HepG2 (cell line): ENCODE measurements around the gene ACVR2A. TPM values are rescaled to one million over a fixed set of nuclear protein-coding genes. Genes with fewer than 3 reads are reported as not detected.

ENCODE experiments used
- ATAC-seq: fragments of 200-7000 bp; cut with Tn5 transposase; 3 replicates; pipeline ENCODE4 v1.9.1; 2020; ENCODE audit warnings: mild to moderate bottlenecking, moderate library complexity
- BruUV-seq: library from RNA; stranded (reverse); fragments of 400-500 nt; replicated peaks from 2 replicates; lab custom pipeline; 2021; lab: Mats Ljungman, UMichigan
- CTCF ChIA-PET: fragments of 300-600 bp; formaldehyde crosslinking; extraction: SDS; loops from one replicate; lab custom pipeline; 2021; ENCODE audit warnings: low total read pairs, inconsistent platforms, low intra/inter-chr PET ratio; lab: Yijun Ruan, JAX
- POLR2A ChIA-PET: fragments of 350-600 bp; sonication (Branson Sonifier 250); formaldehyde crosslinking; loops from one replicate; lab custom pipeline; 2020; ENCODE audit warnings: antibody characterized with exemption, inconsistent platforms; lab: Yijun Ruan, JAX
- DNase-seq: peaks from one replicate; pipeline ENCODE4 v3.0.0-alpha.2; 2015; ENCODE audit warnings: low spot score
- FAIRE-seq: peaks from 3 replicates; lab custom pipeline; 2011; peaks lifted over from hg19 to GRCh38; lab: Jason Lieb, UNC
- H2AFZ ChIP-seq: one replicate; pipeline ENCODE4 v1.6.1; 2011; ENCODE audit warnings: low read length, inconsistent platforms
- H3K27ac ChIP-seq: fragments of 300-600 bp; 3 replicates; pipeline ENCODE4 v1.8.0; 2011; ENCODE audit warnings: mixed run types, mild to moderate bottlenecking, mixed read lengths, low read length, inconsistent platforms; ENCODE audit not compliant: insufficient read depth; ENCODE audit errors: extremely low read length
- H3K27me3 ChIP-seq, 2 experiments: fragments of 200-600 bp in 1 of 2; 2 replicates in 1 of 2; 3 replicates in 1 of 2; pipeline versions ENCODE4 v1.6.0 to v1.8.0; 2011; ENCODE audit warnings: low read length in 2 of 2, mild to moderate bottlenecking in 2 of 2, moderate library complexity in 2 of 2, inconsistent platforms in 1 of 2; ENCODE audit not compliant: insufficient read depth in 2 of 2, control insufficient read depth in 1 of 2
- H3K36me3 ChIP-seq, 2 experiments: fragments of 200-600 bp in 1 of 2; replicated peaks in 1 of 2; 2 replicates in 1 of 2; 3 replicates in 1 of 2; pipeline versions ENCODE4 v1.5.1 to v1.8.0; 2011; ENCODE audit warnings: low read length in 2 of 2, inconsistent platforms in 1 of 2; ENCODE audit not compliant: insufficient read depth in 2 of 2, control insufficient read depth in 1 of 2
- H3K4me1 ChIP-seq: 2 replicates; pipeline ENCODE4 v1.5.1; 2012; ENCODE audit warnings: low read length, inconsistent platforms; ENCODE audit not compliant: insufficient read depth
- H3K4me2 ChIP-seq: 2 replicates; pipeline ENCODE4 v1.6.0; 2011; ENCODE audit warnings: low read depth, low read length, inconsistent platforms
- H3K4me3 ChIP-seq, 3 experiments: fragments of 200-600 bp in 1 of 3; sonication (generic), shearing (Covaris generic) in 1 of 3; replicated peaks in 1 of 3; 2 replicates each; pipeline ENCODE4 v1.5.1; 2011 to 2016; ENCODE audit warnings: low read length in 3 of 3, inconsistent platforms in 2 of 3, low read depth in 2 of 3, mild to moderate bottlenecking in 2 of 3, control low read depth in 1 of 3, mixed read lengths in 1 of 3; ENCODE audit not compliant: insufficient read depth in 1 of 3
- H3K79me2 ChIP-seq: one replicate; pipeline ENCODE4 v1.6.1; 2011; ENCODE audit warnings: low read length, inconsistent platforms; ENCODE audit not compliant: insufficient read depth
- H3K9ac ChIP-seq: 2 replicates; pipeline ENCODE4 v1.6.0; 2011; ENCODE audit warnings: mild to moderate bottlenecking, low read depth, low read length, inconsistent platforms; ENCODE audit not compliant: insufficient read depth
- H3K9me3 ChIP-seq: 2 replicates; pipeline ENCODE4 v1.5.1; 2012; ENCODE audit warnings: mild to moderate bottlenecking, low read length
- H4K20me1 ChIP-seq: 2 replicates; pipeline ENCODE4 v1.6.0; 2011; ENCODE audit warnings: inconsistent platforms, mild to moderate bottlenecking, low read length, moderate library complexity; ENCODE audit not compliant: insufficient read depth
- AHR ChIP-seq: IDR thresholded peaks from 2 replicates; pipeline ENCODE4 v1.6.1; 2018; ENCODE audit warnings: missing genetic modification reagents, missing compliant biosample characterization
- BCL6 ChIP-seq: IDR thresholded peaks from 2 replicates; pipeline ENCODE4 v1.6.1; 2016; ENCODE audit warnings: missing genetic modification reagents, missing compliant biosample characterization
- DMAP1 ChIP-seq: IDR thresholded peaks from 2 replicates; pipeline ENCODE4 v1.6.1; 2016
- E2F2 ChIP-seq: sonication (generic); formaldehyde crosslinking; IDR thresholded peaks from 2 replicates; pipeline ENCODE4 v1.4.0; 2020; ENCODE audit warnings: missing genetic modification reagents, borderline replicate concordance
- ELF3 ChIP-seq: IDR thresholded peaks from 2 replicates; pipeline ENCODE4 v1.6.1; 2016; ENCODE audit warnings: missing genetic modification reagents, missing compliant biosample characterization
- FLYWCH1 ChIP-seq: sonication (generic); formaldehyde crosslinking; IDR thresholded peaks from 2 replicates; pipeline ENCODE4 v1.8.1; 2023; ENCODE audit warnings: mild to moderate bottlenecking, missing genetic modification reagents
- KDM5B ChIP-seq: sonication (generic); formaldehyde crosslinking; IDR thresholded peaks from 2 replicates; pipeline ENCODE4 v1.4.0; 2020; ENCODE audit warnings: missing genetic modification reagents, mild to moderate bottlenecking, borderline replicate concordance
- NFYB ChIP-seq: sonication (generic); formaldehyde crosslinking; IDR thresholded peaks from 2 replicates; pipeline ENCODE4 v1.4.0; 2020; ENCODE audit warnings: missing genetic modification reagents
- PBX2 ChIP-seq: IDR thresholded peaks from 2 replicates; pipeline ENCODE4 v1.6.1; 2016; ENCODE audit warnings: control low read depth
- RARG ChIP-seq: sonication (generic); formaldehyde crosslinking; IDR thresholded peaks from 2 replicates; pipeline ENCODE4 v1.4.0; 2020; ENCODE audit warnings: low read depth, mild to moderate bottlenecking, missing genetic modification reagents
- ZEB1 ChIP-seq: IDR thresholded peaks from 2 replicates; pipeline ENCODE4 v1.6.1; 2012; ENCODE audit warnings: mild to moderate bottlenecking, low read depth, inconsistent platforms; ENCODE audit not compliant: insufficient replicate concordance
- ZKSCAN8 ChIP-seq: IDR thresholded peaks from 2 replicates; pipeline ENCODE4 v1.6.1; 2016; ENCODE audit warnings: borderline replicate concordance, missing genetic modification reagents, missing compliant biosample characterization
- ZNF292 ChIP-seq: sonication (generic); formaldehyde crosslinking; IDR thresholded peaks from 2 replicates; pipeline ENCODE4 v1.8.1; 2022; ENCODE audit warnings: mild to moderate bottlenecking, low read depth, missing genetic modification reagents, borderline replicate concordance
- ZNF382 ChIP-seq: sonication (generic); formaldehyde crosslinking; IDR thresholded peaks from 2 replicates; pipeline ENCODE4 v1.5.0; 2020; ENCODE audit warnings: missing genetic modification reagents, mild to moderate bottlenecking, borderline replicate concordance
- ZNF460 ChIP-seq: sonication (generic); formaldehyde crosslinking; IDR thresholded peaks from 2 replicates; pipeline ENCODE4 v1.5.1; 2020; ENCODE audit warnings: missing genetic modification reagents, mild to moderate bottlenecking, borderline replicate concordance
- ZNF670 ChIP-seq: sonication (generic); formaldehyde crosslinking; IDR thresholded peaks from 2 replicates; pipeline ENCODE4 v1.8.0; 2022; ENCODE audit warnings: mild to moderate bottlenecking, missing genetic modification reagents, borderline replicate concordance
- WGBS: methylation state at CpG from one replicate; pipeline ENCODE4 v1.1.6; 2017; ENCODE audit warnings: low lambda C conversion rate; 5-methylcytosine and 5-hydroxymethylcytosine counted together
- in situ Hi-C: cut with HindIII; loops from 2 replicates; pipeline ENCODE4 v1.10.0; 2017; ENCODE audit warnings: low pct_unique_long_range_greater_than_20kb; ENCODE audit not compliant: extremely low pct_ligation_motif_present
- intact Hi-C: fragments of 100-400 bp; cut with micrococcal nuclease; formaldehyde crosslinking; loops from one replicate; pipeline ENCODE4 v1.10.0; 2022; ENCODE audit not compliant: unreplicated experiment
- polyA plus RNA-seq, 8 experiments: library from polyadenylated mRNA; depleted of rRNA in 3 of 8; stranded (reverse) in 7 of 8; unstranded in 1 of 8; fragments of >200 nt; fragmentation: Illumina TruSeq in 4 of 8; extraction: Trizol in 4 of 8; gene quantifications; 2 replicates each; pipeline versions ENCODE4 v1.2.1 to v1.2.3, GENCODE V29; 2011 to 2016; ENCODE audit warnings: low read depth in 4 of 8, missing spikeins in 1 of 8, mixed read lengths in 1 of 8; ENCODE audit not compliant: insufficient read depth in 1 of 8
- total RNA-seq, 5 experiments: library from RNA; depleted of rRNA; stranded (reverse); fragments of >200 nt; fragmentation: Illumina TruSeq; extraction: Trizol; gene quantifications; 2 replicates each; pipeline ENCODE4 v1.2.3, GENCODE V29; 2016; ENCODE audit warnings: low read depth in 1 of 5
- TF ChIP-seq, protein P1 (sequence below): sonication (generic); formaldehyde crosslinking; IDR thresholded peaks from 2 replicates; pipeline ENCODE4 v1.4.0; 2020; ENCODE audit warnings: mild to moderate bottlenecking, missing genetic modification reagents
- TF ChIP-seq, protein P2 (sequence below): sonication (generic); formaldehyde crosslinking; IDR thresholded peaks from 2 replicates; pipeline ENCODE4 v1.4.0; 2020; ENCODE audit warnings: missing genetic modification reagents
- TF ChIP-seq, protein P3 (sequence below): sonication (generic); IDR thresholded peaks from 2 replicates; pipeline ENCODE4 v1.6.1; 2016; ENCODE audit warnings: low read depth, borderline replicate concordance

ACVR2A gene
- total and polyA plus RNA-seq, 2 of the 13 experiments (the other 11 are each of a cell fraction or from before 2014, with no cell fraction given), result 8.3 to 18.0 TPM

DNA sequence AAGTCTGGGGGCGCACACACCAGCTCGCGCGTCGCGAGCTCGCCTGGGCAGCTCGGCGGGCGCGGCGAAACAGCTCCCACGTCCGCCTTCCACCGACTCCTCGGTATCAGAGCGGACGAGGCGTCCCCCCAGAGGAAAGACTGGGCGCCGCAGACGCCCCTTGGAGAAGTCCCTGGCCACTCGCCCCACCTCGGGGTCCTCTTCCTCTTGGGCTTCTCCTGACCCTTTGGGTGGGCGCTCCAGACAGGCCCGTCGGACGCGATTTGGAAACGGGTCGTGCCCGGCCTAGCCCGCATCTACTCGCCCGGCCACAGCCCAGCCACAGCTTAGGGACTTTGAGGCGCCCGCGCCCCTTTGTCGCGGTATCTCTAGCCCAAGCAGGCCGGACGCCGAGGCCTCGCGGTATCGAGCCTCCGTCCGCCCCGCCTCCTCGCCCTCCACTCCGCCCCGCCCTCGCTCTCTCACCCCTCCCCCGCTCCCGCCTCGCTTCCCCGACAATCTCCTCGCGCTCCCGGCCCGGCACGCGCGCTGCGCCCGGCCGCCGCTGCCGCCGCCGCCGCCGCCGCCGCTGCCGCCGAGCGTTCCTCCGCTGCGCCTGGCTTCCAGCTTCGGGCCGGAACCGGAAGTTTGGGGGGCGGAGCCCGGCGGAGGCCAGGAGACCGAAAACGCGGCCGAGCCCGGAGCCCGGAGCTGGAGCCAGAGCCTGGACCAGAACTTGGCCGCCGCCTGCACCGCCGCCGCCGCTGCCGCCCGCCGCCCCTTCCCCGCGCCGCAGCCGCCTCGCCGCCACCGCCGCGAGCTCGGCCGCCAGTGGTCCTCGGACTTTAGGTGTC is 749 bp upstream of the ACVR2A start:
- H2AFZ ChIP-seq, result no peak overlapping the region
- ATAC-seq, result peak; percentile 95
- in situ Hi-C loops, result no loop called here
- no peak for FAIRE-seq
- peaks cover 33% of the 10 kb centered on the region for H3K4me1 ChIP-seq
- H3K36me3 ChIP-seq, result no peaks in the 10 kb centered on the region
- peaks cover 0 to 5% of the 10 kb centered on the region in 2 experiments; a peak in 2 of 5 replicates for H3K27me3 ChIP-seq
- peak overlapping the region; percentile 88 to 97 (median 94) for H3K4me3 ChIP-seq
- H3K79me2 ChIP-seq, result peaks cover 42% of the 10 kb centered on the region
- WGBS, result 1% methylated on average over 43 of the region's 113 CpGs
- ChIA-PET CTCF (no interaction called here), POLR2A (interaction anchor here (0.8 to 2.2 kb wide), 11 partner anchors 16 to 665 kb away, joined by 3 to 13 read pairs (median 4); partner anchors contain the start of genes MBD5 and ORC4)
- intact Hi-C loops, result loop anchor here (1.0 to 10.0 kb wide), 5 partner anchors 15 to 801 kb away; partner anchors contain the start of genes EPC2 and ORC4
- peak overlapping the region; percentile 93 for H3K4me2 ChIP-seq
- no peaks in the 10 kb centered on the region for H4K20me1 ChIP-seq
- H3K9me3 ChIP-seq, result no peaks in the 10 kb centered on the region
- H3K27ac ChIP-seq, result peak overlapping the region; percentile 95
- BruUV-seq, result TSS peak; percentile 93
- DNase-seq, result peak; percentile 82
- H3K9ac ChIP-seq, result peak overlapping the region; percentile 90
- TF ChIP-seq, protein P1, sequence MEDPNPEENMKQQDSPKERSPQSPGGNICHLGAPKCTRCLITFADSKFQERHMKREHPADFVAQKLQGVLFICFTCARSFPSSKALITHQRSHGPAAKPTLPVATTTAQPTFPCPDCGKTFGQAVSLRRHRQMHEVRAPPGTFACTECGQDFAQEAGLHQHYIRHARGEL (CRISPR knock-in tag), result no peak
- TF ChIP-seq DMAP1 (CRISPR knock-in tag), result peak; percentile 82
- TF ChIP-seq E2F2 (CRISPR knock-in tag), result peak; percentile 91; the same call in 1 of the 2 replicates
- peak; percentile 82; the same call in 1 of the 2 replicates for TF ChIP-seq ZNF670 (CRISPR knock-in tag)
- no peak for TF ChIP-seq PBX2
- peak; percentile 94 for TF ChIP-seq KDM5B (CRISPR knock-in tag)
- TF ChIP-seq, protein P2, sequence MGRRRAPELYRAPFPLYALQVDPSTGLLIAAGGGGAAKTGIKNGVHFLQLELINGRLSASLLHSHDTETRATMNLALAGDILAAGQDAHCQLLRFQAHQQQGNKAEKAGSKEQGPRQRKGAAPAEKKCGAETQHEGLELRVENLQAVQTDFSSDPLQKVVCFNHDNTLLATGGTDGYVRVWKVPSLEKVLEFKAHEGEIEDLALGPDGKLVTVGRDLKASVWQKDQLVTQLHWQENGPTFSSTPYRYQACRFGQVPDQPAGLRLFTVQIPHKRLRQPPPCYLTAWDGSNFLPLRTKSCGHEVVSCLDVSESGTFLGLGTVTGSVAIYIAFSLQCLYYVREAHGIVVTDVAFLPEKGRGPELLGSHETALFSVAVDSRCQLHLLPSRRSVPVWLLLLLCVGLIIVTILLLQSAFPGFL (CRISPR knock-in tag), result 0 out of 2 replicates have a peak, but pooled peaks have one; percentile 90
- peak; percentile 83 for TF ChIP-seq BCL6 (CRISPR knock-in tag)
- no peak for TF ChIP-seq ZNF382 (CRISPR knock-in tag)
- 0 out of 2 replicates have a peak, but pooled peaks have one; percentile 18 for TF ChIP-seq ZKSCAN8 (CRISPR knock-in tag)
- no peak for TF ChIP-seq ZEB1
- TF ChIP-seq FLYWCH1, result no peak
- 0 out of 2 replicates have a peak, but pooled peaks have one; percentile 1 for TF ChIP-seq NFYB (CRISPR knock-in tag)
- TF ChIP-seq, protein P3, sequence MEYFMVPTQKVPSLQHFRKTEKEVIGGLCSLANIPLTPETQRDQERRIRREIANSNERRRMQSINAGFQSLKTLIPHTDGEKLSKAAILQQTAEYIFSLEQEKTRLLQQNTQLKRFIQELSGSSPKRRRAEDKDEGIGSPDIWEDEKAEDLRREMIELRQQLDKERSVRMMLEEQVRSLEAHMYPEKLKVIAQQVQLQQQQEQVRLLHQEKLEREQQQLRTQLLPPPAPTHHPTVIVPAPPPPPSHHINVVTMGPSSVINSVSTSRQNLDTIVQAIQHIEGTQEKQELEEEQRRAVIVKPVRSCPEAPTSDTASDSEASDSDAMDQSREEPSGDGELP, result no peak
- no peak for TF ChIP-seq ZNF460
- TF ChIP-seq ZNF292 (CRISPR knock-in tag), result peak; percentile 58; the same call in 1 of the 2 replicates
- 0 out of 2 replicates have a peak, but pooled peaks have one; percentile 15 for TF ChIP-seq ELF3
- TF ChIP-seq RARG, result no peak
- no peak for TF ChIP-seq AHR (CRISPR knock-in tag)
